Spleen (tissue), 7 donors: ENCODE results near the gene VPS72.

Experiments used
- POLR2A ChIP-seq, 3 donors: fragments of 450-650 bp; IDR thresholded peaks; one replicate each; pipeline ENCODE4 v1.5.1; 2017; ENCODE audit warnings: antibody characterized with exemption in 3 of 3, mild to moderate bottlenecking in 1 of 3
- TF ChIP-seq, protein P1 (sequence below), 11 experiments: fragments of 200-600 bp in 7 of 11; fragments of 450-650 bp in 4 of 11; sonication (generic) in 4 of 11; IDR thresholded peaks in 8 of 11; conservative IDR thresholded peaks in 3 of 11; 1 replicate in 7 of 11; 2 replicates in 4 of 11; pipeline versions ENCODE4 v1.4.0 to v1.8.0; 2016 to 2021; ENCODE audit warnings: antibody characterized with exemption in 11 of 11, inconsistent platforms in 4 of 11, mild to moderate bottlenecking in 1 of 11
- donor health status: DM: no; HTN: no; CAD: no; lungs with moderate emphysema.
- donor health status: DM: no; HTN: no; CAD: no.
- donor health status: DM: no; HTN: no; CAD: no.

DNA sequence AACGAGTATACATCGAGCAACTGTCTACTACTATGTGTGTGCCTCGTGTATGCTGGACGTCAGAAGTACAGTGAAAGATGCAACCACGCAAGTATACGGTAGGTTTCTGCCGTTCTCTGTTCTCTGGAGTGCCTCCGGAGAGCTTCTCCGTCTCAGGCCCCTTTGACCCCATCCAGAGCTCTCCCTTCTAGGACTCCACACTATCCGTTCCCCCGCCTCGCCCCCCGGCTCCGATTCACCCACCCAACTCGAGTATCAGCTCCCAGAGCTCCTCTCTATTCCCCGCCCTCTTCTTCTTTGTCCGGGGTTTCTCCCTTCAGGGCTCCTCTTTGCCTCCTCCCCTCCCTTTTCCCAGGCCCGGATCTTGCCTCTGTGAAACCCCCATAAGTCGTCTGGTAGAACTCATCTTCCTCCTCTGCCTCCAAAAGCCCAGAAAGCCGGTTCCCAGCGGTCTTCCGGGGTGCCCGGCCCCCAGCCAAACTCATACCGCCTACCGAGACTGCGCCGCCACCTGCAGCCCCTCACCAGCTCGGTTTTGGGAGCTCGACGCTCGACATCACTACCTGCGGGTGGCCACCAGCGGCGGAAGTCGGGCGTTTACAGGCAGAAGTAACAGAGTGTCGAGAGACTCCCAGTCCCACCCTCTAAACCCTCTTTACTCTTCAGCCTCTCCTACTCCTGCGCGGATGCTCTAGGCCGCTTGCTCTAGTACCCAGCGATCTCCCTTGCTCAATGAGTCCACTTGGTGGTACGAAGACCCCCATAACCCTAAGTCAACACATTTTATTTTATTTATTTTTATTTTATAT lies at the start of gene VPS72:
- TF ChIP-seq, protein P1, sequence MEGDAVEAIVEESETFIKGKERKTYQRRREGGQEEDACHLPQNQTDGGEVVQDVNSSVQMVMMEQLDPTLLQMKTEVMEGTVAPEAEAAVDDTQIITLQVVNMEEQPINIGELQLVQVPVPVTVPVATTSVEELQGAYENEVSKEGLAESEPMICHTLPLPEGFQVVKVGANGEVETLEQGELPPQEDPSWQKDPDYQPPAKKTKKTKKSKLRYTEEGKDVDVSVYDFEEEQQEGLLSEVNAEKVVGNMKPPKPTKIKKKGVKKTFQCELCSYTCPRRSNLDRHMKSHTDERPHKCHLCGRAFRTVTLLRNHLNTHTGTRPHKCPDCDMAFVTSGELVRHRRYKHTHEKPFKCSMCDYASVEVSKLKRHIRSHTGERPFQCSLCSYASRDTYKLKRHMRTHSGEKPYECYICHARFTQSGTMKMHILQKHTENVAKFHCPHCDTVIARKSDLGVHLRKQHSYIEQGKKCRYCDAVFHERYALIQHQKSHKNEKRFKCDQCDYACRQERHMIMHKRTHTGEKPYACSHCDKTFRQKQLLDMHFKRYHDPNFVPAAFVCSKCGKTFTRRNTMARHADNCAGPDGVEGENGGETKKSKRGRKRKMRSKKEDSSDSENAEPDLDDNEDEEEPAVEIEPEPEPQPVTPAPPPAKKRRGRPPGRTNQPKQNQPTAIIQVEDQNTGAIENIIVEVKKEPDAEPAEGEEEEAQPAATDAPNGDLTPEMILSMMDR (IDR thresholded peaks at IDR 0.05 in 8 of 11, conservative IDR thresholded peaks at IDR 0.05 in 3 of 11), result peak in 7 of 11 experiments; percentile 9 to 63 (median 40)
- TF ChIP-seq POLR2A (IDR thresholded peaks at IDR 0.05), result peak in 1 of 3 donors; percentile 9
